H1 (cell line): ENCODE results near the gene CRABP2. TPM values are rescaled to one million over a fixed set of nuclear protein-coding genes. Genes with fewer than 3 reads are reported as not detected.

ENCODE experiments used
- CREB1 ChIP-seq: IDR thresholded peaks from 2 replicates; pipeline ENCODE4 v1.6.1; 2012; ENCODE audit warnings: inconsistent platforms
- NANOG ChIP-seq: IDR thresholded peaks from 2 replicates; pipeline ENCODE4 v1.6.1; 2011; ENCODE audit warnings: low read length, low read depth, mild to moderate bottlenecking, inconsistent platforms; ENCODE audit not compliant: insufficient read depth, poor library complexity, severe bottlenecking
- POU5F1 ChIP-seq: IDR thresholded peaks from 2 replicates; pipeline ENCODE4 v1.6.1; 2011; ENCODE audit warnings: low read depth, mild to moderate bottlenecking, low read length, moderate library complexity
- polyA plus RNA-seq, 7 experiments: library from polyadenylated mRNA; depleted of rRNA in 3 of 7; stranded (reverse) in 5 of 7; unstranded in 2 of 7; fragments of >200 nt in 5 of 7; fragments of 200-250 nt in 2 of 7; gene quantifications; 1 replicate in 5 of 7; 2 replicates in 1 of 7; 4 replicates in 1 of 7; pipeline versions ENCODE4 v1.2.1 to v1.2.3, GENCODE V29; 2011 to 2013; ENCODE audit warnings: missing spikeins in 2 of 7, mixed read lengths in 2 of 7
- total RNA-seq: library from RNA; stranded (reverse); fragmentation: NEBNext Ultra II Directional; extraction: Animal tissue kit (Norgen Biotek cat#: 25700); gene quantifications from 2 replicates; pipeline ENCODE4 v1.2.1, GENCODE V29; 2021
- TF ChIP-seq, protein P1 (sequence below): IDR thresholded peaks from 2 replicates; pipeline ENCODE4 v1.6.1; 2012; ENCODE audit warnings: low read length, inconsistent platforms

CRABP2 gene
- total and polyA plus RNA-seq, 2 of the 8 experiments (the other 6 are each of a cell fraction or from before 2014, with no cell fraction given): 69.2 to 119 TPM

GRCh38 chr1:156721535-156721934 lies 16.2 kb upstream of the CRABP2 start (continued):
- TF ChIP-seq, protein P1, sequence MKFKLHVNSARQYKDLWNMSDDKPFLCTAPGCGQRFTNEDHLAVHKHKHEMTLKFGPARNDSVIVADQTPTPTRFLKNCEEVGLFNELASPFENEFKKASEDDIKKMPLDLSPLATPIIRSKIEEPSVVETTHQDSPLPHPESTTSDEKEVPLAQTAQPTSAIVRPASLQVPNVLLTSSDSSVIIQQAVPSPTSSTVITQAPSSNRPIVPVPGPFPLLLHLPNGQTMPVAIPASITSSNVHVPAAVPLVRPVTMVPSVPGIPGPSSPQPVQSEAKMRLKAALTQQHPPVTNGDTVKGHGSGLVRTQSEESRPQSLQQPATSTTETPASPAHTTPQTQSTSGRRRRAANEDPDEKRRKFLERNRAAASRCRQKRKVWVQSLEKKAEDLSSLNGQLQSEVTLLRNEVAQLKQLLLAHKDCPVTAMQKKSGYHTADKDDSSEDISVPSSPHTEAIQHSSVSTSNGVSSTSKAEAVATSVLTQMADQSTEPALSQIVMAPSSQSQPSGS: no peak
- TF ChIP-seq CREB1: no peak
- no peak for TF ChIP-seq POU5F1
- no peak for TF ChIP-seq NANOG
